ENCODE data around the gene PDZRN3. TPM values are rescaled to one million over a fixed set of nuclear protein-coding genes. Genes with fewer than 3 reads are reported as not detected.

PDZRN3 gene
- polyA plus RNA-seq, 1 of the 3 experiments (the other 2 are of a cell fraction) = 10.3 TPM

DNA sequence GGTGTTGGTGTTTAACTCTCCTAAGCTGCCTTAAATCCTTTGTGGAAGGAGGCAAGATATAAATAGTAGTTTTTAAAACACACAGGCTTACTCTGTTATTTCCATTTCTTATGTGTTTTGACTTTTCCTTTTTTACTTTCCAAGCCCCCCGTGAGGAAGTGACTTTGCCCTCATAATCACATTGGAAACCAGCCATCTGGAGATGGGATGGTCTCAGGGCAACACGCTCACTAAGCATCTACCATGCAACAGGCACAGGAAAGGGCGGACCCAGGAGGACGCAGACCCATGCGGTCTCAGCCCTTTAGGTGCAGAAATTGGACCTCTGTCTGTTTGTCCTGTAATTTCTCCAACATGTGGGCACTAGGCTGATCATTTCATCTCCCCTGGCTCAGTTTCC lies 115.7 kb downstream of the PDZRN3 start:
- Histone ChIP-seq H3K27me3 (ENCODE audit: insufficient read depth) (no peaks in the 10 kb centered on the region), H3K79me2 (ENCODE audit: insufficient read depth) (peaks cover 89% of the 10 kb centered on the region), H3F3A (replicated peaks; ENCODE audit: insufficient read depth) (peaks cover under 1% of the 10 kb centered on the region), H3K4me3 (ENCODE audit: low read depth in 2 of 2, low read length in 1 of 2) (no peak overlapping the region), H2AFZ (ENCODE audit: low read depth) (no peak overlapping the region), H3K9me3 (no peaks in the 10 kb centered on the region), H3K4me1 (ENCODE audit: control insufficient read depth in 1 of 2, insufficient read depth in 2 of 2, low read depth in 1 of 2, low read length in 1 of 2) (peaks cover 13 to 21% of the 10 kb centered on the region in 2 experiments), H3K27ac (ENCODE audit: low read depth in 2 of 2, low read length in 1 of 2) (no peak overlapping the region; a peak in 2 of 4 replicates), H3K9ac (no peak overlapping the region), H3K4me2 (no peak overlapping the region), H4K20me1 (ENCODE audit: insufficient read depth) (no peaks in the 10 kb centered on the region; the same call in 1 of the 2 replicates), H3K36me3 (replicated peaks in 1 of 2; ENCODE audit: control insufficient read depth in 1 of 2, insufficient read depth in 2 of 2, low read length in 1 of 2) (peaks cover 0 to 3% of the 10 kb centered on the region in 2 experiments), H3K9me2 (no peaks in the 10 kb centered on the region)
- 86% methylated on average over 5 of the region's 5 CpGs for WGBS (ENCODE audit: low lambda C conversion rate)
- DNase-seq = no peak
- ChIA-PET CTCF (interaction anchor here (0.8 to 3.7 kb wide), 42 partner anchors 12 to 413 kb away, joined by 3 to 75 read pairs (median 5); partner anchors contain the start of gene PDZRN3), POLR2A (no interaction called here)
- TF ChIP-seq CHD2 (IDR thresholded peaks at IDR 0.05; ENCODE audit: low read length, partially characterized antibody) (no peak), RCOR1 (IDR thresholded peaks at IDR 0.05; ENCODE audit: low read length) (no peak), RFX5 (IDR thresholded peaks at IDR 0.05; ENCODE audit: low read length) (no peak), EP300 (IDR thresholded peaks at IDR 0.05; ENCODE audit: borderline replicate concordance in 1 of 2, low read depth in 1 of 2, low read length in 1 of 2) (no peak), YY1 (IDR thresholded peaks at IDR 0.05; ENCODE audit: low read depth) (no peak), ELF1 (IDR thresholded peaks at IDR 0.05) (no peak), TAF1 (IDR thresholded peaks at IDR 0.05; ENCODE audit: borderline replicate concordance, low read depth, low read length) (no peak), CTCF (IDR thresholded peaks at IDR 0.05) (no peak), SIN3A (IDR thresholded peaks at IDR 0.05; ENCODE audit: borderline replicate concordance, low read depth, low read length) (no peak), RAD21 (IDR thresholded peaks at IDR 0.05; ENCODE audit: low read length) (no peak), FOSL2 (IDR thresholded peaks at IDR 0.05; ENCODE audit: borderline replicate concordance, low read depth) (no peak), IRF3 (IDR thresholded peaks at IDR 0.05; ENCODE audit: low read depth, low read length) (no peak), POLR2AphosphoS5 (IDR thresholded peaks at IDR 0.05; ENCODE audit: low read depth, low read length) (no peak), FOXJ3 (CRISPR knock-in tag; IDR thresholded peaks at IDR 0.05) (no peak), NRF1 (IDR thresholded peaks at IDR 0.05; ENCODE audit: low read depth, low read length) (no peak), EZH2phosphoT487 (IDR thresholded peaks at IDR 0.05; ENCODE audit: borderline replicate concordance, low read depth) (no peak)
- TF ChIP-seq, protein P1, sequence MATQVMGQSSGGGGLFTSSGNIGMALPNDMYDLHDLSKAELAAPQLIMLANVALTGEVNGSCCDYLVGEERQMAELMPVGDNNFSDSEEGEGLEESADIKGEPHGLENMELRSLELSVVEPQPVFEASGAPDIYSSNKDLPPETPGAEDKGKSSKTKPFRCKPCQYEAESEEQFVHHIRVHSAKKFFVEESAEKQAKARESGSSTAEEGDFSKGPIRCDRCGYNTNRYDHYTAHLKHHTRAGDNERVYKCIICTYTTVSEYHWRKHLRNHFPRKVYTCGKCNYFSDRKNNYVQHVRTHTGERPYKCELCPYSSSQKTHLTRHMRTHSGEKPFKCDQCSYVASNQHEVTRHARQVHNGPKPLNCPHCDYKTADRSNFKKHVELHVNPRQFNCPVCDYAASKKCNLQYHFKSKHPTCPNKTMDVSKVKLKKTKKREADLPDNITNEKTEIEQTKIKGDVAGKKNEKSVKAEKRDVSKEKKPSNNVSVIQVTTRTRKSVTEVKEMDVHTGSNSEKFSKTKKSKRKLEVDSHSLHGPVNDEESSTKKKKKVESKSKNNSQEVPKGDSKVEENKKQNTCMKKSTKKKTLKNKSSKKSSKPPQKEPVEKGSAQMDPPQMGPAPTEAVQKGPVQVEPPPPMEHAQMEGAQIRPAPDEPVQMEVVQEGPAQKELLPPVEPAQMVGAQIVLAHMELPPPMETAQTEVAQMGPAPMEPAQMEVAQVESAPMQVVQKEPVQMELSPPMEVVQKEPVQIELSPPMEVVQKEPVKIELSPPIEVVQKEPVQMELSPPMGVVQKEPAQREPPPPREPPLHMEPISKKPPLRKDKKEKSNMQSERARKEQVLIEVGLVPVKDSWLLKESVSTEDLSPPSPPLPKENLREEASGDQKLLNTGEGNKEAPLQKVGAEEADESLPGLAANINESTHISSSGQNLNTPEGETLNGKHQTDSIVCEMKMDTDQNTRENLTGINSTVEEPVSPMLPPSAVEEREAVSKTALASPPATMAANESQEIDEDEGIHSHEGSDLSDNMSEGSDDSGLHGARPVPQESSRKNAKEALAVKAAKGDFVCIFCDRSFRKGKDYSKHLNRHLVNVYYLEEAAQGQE (IDR thresholded peaks at IDR 0.05; ENCODE audit: low read depth, low read length) = no peak

Data from SK-N-SH (cell line).